ENCODE results near the gene TYW1B.
"Not testable (repeated sequence)": the region's sequence is repeated elsewhere in the genome, so short reads cannot be mapped to it uniquely, and the experiment has no call there.

The TYW1B gene

DNA sequence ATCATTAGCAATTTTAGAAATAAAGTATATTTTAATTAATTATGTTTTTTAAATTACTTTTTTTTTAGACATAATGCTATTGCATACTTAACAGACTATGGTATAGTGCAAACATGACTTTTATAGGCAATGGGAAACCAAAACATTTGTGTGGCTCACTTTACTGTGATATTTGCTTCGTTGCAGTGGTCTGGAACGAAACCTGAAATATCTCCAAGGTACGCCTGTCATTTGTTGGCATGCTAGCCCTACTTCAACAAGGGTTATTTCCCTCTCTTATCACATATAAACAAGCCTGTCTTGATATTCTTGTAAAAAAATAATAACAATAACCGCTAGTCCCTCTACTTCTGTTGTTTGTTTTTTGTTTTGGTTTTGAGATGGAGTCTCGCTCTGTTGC lies 74.2 kb downstream of the TYW1B start:
- DNase-seq = no peak
- no peak overlapping the region for H3K4me3 ChIP-seq (ENCODE audit: insufficient read depth in 1 of 2, low read depth in 1 of 2, low read length in 2 of 2)
- no peak overlapping the region for H2BK5ac ChIP-seq (ENCODE audit: low read depth, low read length, poor library complexity, severe bottlenecking)
- H3K18ac ChIP-seq (ENCODE audit: low read depth in 1 of 2, low read length in 2 of 2) = no peak overlapping the region
- peaks cover 2% of the 10 kb centered on the region for H3K79me1 ChIP-seq (replicated peaks; ENCODE audit: low read length, poor library complexity, severe bottlenecking)
- no peak overlapping the region for H4K91ac ChIP-seq (ENCODE audit: low read length)
- no peak overlapping the region for H3K23ac ChIP-seq (ENCODE audit: low read length in 2 of 2)
- H3K4me1 ChIP-seq (ENCODE audit: control insufficient read depth, insufficient read depth, low read depth, low read length) = peaks cover 1% of the 10 kb centered on the region
- H3K9me3 ChIP-seq (ENCODE audit: control insufficient read depth, low read length) = no peaks in the 10 kb centered on the region
- no peak overlapping the region for H2BK15ac ChIP-seq (ENCODE audit: low read depth, poor library complexity, severe bottlenecking)
- no peaks in the 10 kb centered on the region for H3K27me3 ChIP-seq (ENCODE audit: control insufficient read depth in 1 of 2, insufficient read depth in 1 of 2, low read length in 2 of 2)
- H3K27ac ChIP-seq (ENCODE audit: low read length, poor library complexity, severe bottlenecking) = no peak overlapping the region
- H3K4ac ChIP-seq (ENCODE audit: low read depth in 1 of 2, low read length in 2 of 2) = no peak overlapping the region
- H3K4me2 ChIP-seq (ENCODE audit: low read length, poor library complexity, severe bottlenecking) = no peak overlapping the region
- no peak overlapping the region for H2AK5ac ChIP-seq (ENCODE audit: low read length, severe bottlenecking)
- H3K36me3 ChIP-seq (ENCODE audit: control insufficient read depth in 1 of 2, insufficient read depth in 2 of 2, low read depth in 1 of 2, low read length in 2 of 2) = no peaks in the 10 kb centered on the region
- H4K8ac ChIP-seq (ENCODE audit: low read length) = no peak overlapping the region
- no peak overlapping the region for H3K14ac ChIP-seq (ENCODE audit: low read length in 2 of 2)
- no peak overlapping the region for H2BK12ac ChIP-seq (ENCODE audit: low read length in 2 of 2)
- no peak overlapping the region for H2AFZ ChIP-seq (ENCODE audit: low read depth, low read length)
- no peak overlapping the region for H2BK120ac ChIP-seq (ENCODE audit: low read depth, low read length)
- H3K9ac ChIP-seq (ENCODE audit: low read length) = no peak overlapping the region
- 96% methylated on average over 5 of the region's 5 CpGs for WGBS

DNA sequence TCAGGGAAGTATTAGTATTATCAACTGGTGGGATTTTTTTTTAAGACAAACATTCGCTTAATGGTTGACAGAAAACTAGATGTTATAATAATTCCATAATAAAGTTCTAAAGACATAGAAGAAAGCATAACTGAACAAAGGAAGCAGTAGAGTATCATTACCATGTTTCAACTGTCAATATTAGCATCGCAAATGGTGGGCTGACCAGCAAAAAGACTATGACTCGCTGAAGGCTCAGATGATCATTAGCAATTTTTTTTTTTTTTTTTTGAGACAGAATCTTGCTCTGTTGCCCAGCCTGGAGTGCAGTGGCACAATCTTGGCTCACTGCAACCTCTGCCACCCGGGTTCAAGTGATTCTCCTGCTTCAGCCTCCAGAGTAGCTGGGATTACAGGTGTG lies 74.8 kb downstream of the TYW1B start:
- H3K27me3 ChIP-seq (ENCODE audit: control insufficient read depth in 1 of 2, insufficient read depth in 1 of 2, low read length in 2 of 2); H3K4me2 ChIP-seq (ENCODE audit: low read length, poor library complexity, severe bottlenecking); H3K4me3 ChIP-seq (ENCODE audit: insufficient read depth in 1 of 2, low read depth in 1 of 2, low read length in 2 of 2); H3K4me1 ChIP-seq (ENCODE audit: control insufficient read depth, insufficient read depth, low read depth, low read length); H3K14ac ChIP-seq (ENCODE audit: low read length in 2 of 2); H3K9ac ChIP-seq (ENCODE audit: low read length); H2BK12ac ChIP-seq (ENCODE audit: low read length in 2 of 2); H4K8ac ChIP-seq (ENCODE audit: low read length); H2AFZ ChIP-seq (ENCODE audit: low read depth, low read length); DNase-seq; H2BK5ac ChIP-seq (ENCODE audit: low read depth, low read length, poor library complexity, severe bottlenecking); H2AK5ac ChIP-seq (ENCODE audit: low read length, severe bottlenecking); H3K9me3 ChIP-seq (ENCODE audit: control insufficient read depth, low read length); H3K4ac ChIP-seq (ENCODE audit: low read depth in 1 of 2, low read length in 2 of 2); H4K91ac ChIP-seq (ENCODE audit: low read length); H3K27ac ChIP-seq (ENCODE audit: low read length, poor library complexity, severe bottlenecking); H2BK120ac ChIP-seq (ENCODE audit: low read depth, low read length); H3K23ac ChIP-seq (ENCODE audit: low read length in 2 of 2); H3K18ac ChIP-seq (ENCODE audit: low read depth in 1 of 2, low read length in 2 of 2); H3K79me1 ChIP-seq (replicated peaks; ENCODE audit: low read length, poor library complexity, severe bottlenecking); H2BK15ac ChIP-seq (ENCODE audit: low read depth, poor library complexity, severe bottlenecking); H3K36me3 ChIP-seq (ENCODE audit: control insufficient read depth in 1 of 2, insufficient read depth in 2 of 2, low read depth in 1 of 2, low read length in 2 of 2): not testable (repeated sequence)
- WGBS = 98% methylated on average over 3 of the region's 4 CpGs

DNA sequence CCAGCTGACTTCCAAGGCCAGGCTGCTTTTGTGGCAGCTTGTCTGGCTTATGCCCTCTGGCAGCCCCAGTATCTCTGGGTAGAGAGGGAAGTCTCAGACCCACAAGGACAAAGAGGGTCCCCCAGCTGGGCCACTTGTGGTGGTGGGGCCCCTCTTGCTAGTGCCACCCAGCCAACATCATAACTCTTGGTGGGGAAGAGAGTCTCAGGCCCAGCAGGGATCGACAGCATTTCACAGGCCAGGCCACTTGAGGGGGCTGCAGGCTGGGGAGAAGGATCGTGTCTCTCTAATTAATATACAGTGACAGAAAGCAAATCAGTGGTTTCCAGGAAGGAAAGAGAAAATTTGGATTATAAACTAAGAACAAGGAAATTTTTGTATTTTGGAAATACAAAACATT lies 76.0 kb downstream of the TYW1B start:
- Histone ChIP-seq H2BK15ac (ENCODE audit: low read depth, poor library complexity, severe bottlenecking) (no peak overlapping the region), H3K4me3 (ENCODE audit: insufficient read depth in 1 of 2, low read depth in 1 of 2, low read length in 2 of 2) (no peak overlapping the region), H3K18ac (ENCODE audit: low read depth in 1 of 2, low read length in 2 of 2) (peak overlapping the region in 1 of 2 experiments; percentile 2), H3K27me3 (ENCODE audit: control insufficient read depth in 1 of 2, insufficient read depth in 1 of 2, low read length in 2 of 2) (no peaks in the 10 kb centered on the region), H2BK5ac (ENCODE audit: low read depth, low read length, poor library complexity, severe bottlenecking) (no peak overlapping the region), H3K23ac (ENCODE audit: low read length in 2 of 2) (no peak overlapping the region), H3K36me3 (ENCODE audit: control insufficient read depth in 1 of 2, insufficient read depth in 2 of 2, low read depth in 1 of 2, low read length in 2 of 2) (no peaks in the 10 kb centered on the region), H3K14ac (ENCODE audit: low read length in 2 of 2) (no peak overlapping the region), H2BK120ac (ENCODE audit: low read depth, low read length) (no peak overlapping the region), H2AFZ (ENCODE audit: low read depth, low read length) (no peak overlapping the region), H4K91ac (ENCODE audit: low read length) (no peak overlapping the region), H3K79me1 (replicated peaks; ENCODE audit: low read length, poor library complexity, severe bottlenecking) (peaks cover 2% of the 10 kb centered on the region), H3K4ac (ENCODE audit: low read depth in 1 of 2, low read length in 2 of 2) (no peak overlapping the region), H3K27ac (ENCODE audit: low read length, poor library complexity, severe bottlenecking) (no peak overlapping the region), H3K4me2 (ENCODE audit: low read length, poor library complexity, severe bottlenecking) (no peak overlapping the region), H2BK12ac (ENCODE audit: low read length in 2 of 2) (no peak overlapping the region), H3K4me1 (ENCODE audit: control insufficient read depth, insufficient read depth, low read depth, low read length) (peaks cover 1% of the 10 kb centered on the region), H4K8ac (ENCODE audit: low read length) (peak overlapping the region; percentile 41), H3K9ac (ENCODE audit: low read length) (no peak overlapping the region), H2AK5ac (ENCODE audit: low read length, severe bottlenecking) (no peak overlapping the region), H3K9me3 (ENCODE audit: control insufficient read depth, low read length) (no peaks in the 10 kb centered on the region)
- peak; percentile 11 for DNase-seq
- 60% methylated on average over 2 of the region's 2 CpGs for WGBS

DNA sequence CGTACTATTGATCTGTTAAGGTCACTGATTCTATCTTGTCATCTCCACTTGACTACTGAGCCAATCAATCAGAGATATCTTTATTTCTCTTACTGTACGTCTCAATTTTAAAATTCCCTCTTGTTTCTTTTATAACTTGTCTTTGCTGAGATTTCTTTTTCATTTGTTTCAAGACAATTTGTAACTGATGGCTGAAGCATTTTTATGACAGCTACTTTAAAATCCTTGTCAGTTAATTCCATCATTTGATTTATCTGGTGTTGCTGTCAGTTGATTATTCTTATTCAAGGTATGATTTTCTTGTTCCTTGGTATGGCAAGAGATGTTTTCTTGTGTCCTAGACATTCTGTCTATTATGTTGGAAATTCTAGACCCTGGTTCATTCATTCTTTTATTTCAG lies 76.6 kb downstream of the TYW1B start:
- no peak overlapping the region for H3K27ac ChIP-seq (ENCODE audit: low read length, poor library complexity, severe bottlenecking)
- no peak overlapping the region for H2AFZ ChIP-seq (ENCODE audit: low read depth, low read length)
- H3K4me1 ChIP-seq (ENCODE audit: control insufficient read depth, insufficient read depth, low read depth, low read length) = peaks cover 1% of the 10 kb centered on the region
- no peak overlapping the region for H3K18ac ChIP-seq (ENCODE audit: low read depth in 1 of 2, low read length in 2 of 2)
- no peak overlapping the region for H4K8ac ChIP-seq (ENCODE audit: low read length)
- H3K9me3 ChIP-seq (ENCODE audit: control insufficient read depth, low read length) = no peaks in the 10 kb centered on the region
- H3K27me3 ChIP-seq (ENCODE audit: control insufficient read depth in 1 of 2, insufficient read depth in 1 of 2, low read length in 2 of 2) = no peaks in the 10 kb centered on the region
- H4K91ac ChIP-seq (ENCODE audit: low read length) = no peak overlapping the region
- H3K4ac ChIP-seq (ENCODE audit: low read depth in 1 of 2, low read length in 2 of 2) = no peak overlapping the region
- no peak overlapping the region for H3K23ac ChIP-seq (ENCODE audit: low read length in 2 of 2)
- H3K79me1 ChIP-seq (replicated peaks; ENCODE audit: low read length, poor library complexity, severe bottlenecking) = peaks cover 2% of the 10 kb centered on the region
- no peak overlapping the region for H2BK15ac ChIP-seq (ENCODE audit: low read depth, poor library complexity, severe bottlenecking)
- no peak overlapping the region for H3K14ac ChIP-seq (ENCODE audit: low read length in 2 of 2)
- H3K4me2 ChIP-seq (ENCODE audit: low read length, poor library complexity, severe bottlenecking) = no peak overlapping the region
- H3K9ac ChIP-seq (ENCODE audit: low read length) = no peak overlapping the region
- H2BK5ac ChIP-seq (ENCODE audit: low read depth, low read length, poor library complexity, severe bottlenecking) = no peak overlapping the region
- H2AK5ac ChIP-seq (ENCODE audit: low read length, severe bottlenecking) = no peak overlapping the region
- no peak overlapping the region for H2BK120ac ChIP-seq (ENCODE audit: low read depth, low read length)
- H3K4me3 ChIP-seq (ENCODE audit: insufficient read depth in 1 of 2, low read depth in 1 of 2, low read length in 2 of 2) = no peak overlapping the region
- no peaks in the 10 kb centered on the region for H3K36me3 ChIP-seq (ENCODE audit: control insufficient read depth in 1 of 2, insufficient read depth in 2 of 2, low read depth in 1 of 2, low read length in 2 of 2)
- H2BK12ac ChIP-seq (ENCODE audit: low read length in 2 of 2) = no peak overlapping the region
- DNase-seq = no peak
- 100% methylated on average over 1 of the region's 2 CpGs for WGBS
